ENCODE measurements around the gene CD80. TPM values are rescaled to one million over a fixed set of nuclear protein-coding genes. Genes with fewer than 3 reads are reported as not detected.

The CD80 gene
- total RNA-seq, 2 experiments from 2014 or later: 27.1 to 29.5 TPM

GRCh38 chr3:119507404-119507803 is 52.0 kb downstream of the CD80 start:
- H3K27me3 Mint-ChIP-seq: no peaks in the 10 kb centered on the region
- peak overlapping the region; percentile 87 for H3K27ac Mint-ChIP-seq
- no peaks in the 10 kb centered on the region for H3K9me3 Mint-ChIP-seq
- ChIA-PET CTCF (interaction anchor here (1.8 to 2.4 kb wide), 3 partner anchors 9 to 52 kb away, joined by 5 to 6 read pairs (median 5); partner anchors contain the start of genes CD80, TIMMDC1 and TMEM39A), POLR2A (interaction anchor here (1.3 to 3.1 kb wide), 7 partner anchors 8 to 50 kb away, joined by 4 to 46 read pairs (median 7); partner anchors contain the start of genes TIMMDC1 and TMEM39A)
- DNase-seq: no peak
- peaks cover 58% of the 10 kb centered on the region for H3K36me3 Mint-ChIP-seq (ENCODE audit: low read depth)
- peak overlapping the region; percentile 78 for H3K4me3 Mint-ChIP-seq
- H3K4me1 Mint-ChIP-seq: peaks cover 42% of the 10 kb centered on the region

GRCh38 chr3:119506631-119507030 is 52.8 kb downstream of the CD80 start:
- CTCF ChIA-PET: interaction anchor here (1.8 to 2.4 kb wide), 3 partner anchors 9 to 53 kb away, joined by 5 to 6 read pairs (median 5); partner anchors contain the start of genes CD80, TIMMDC1 and TMEM39A
- Mint-ChIP-seq H3K27me3 (no peaks in the 10 kb centered on the region), H3K27ac (peak overlapping the region; percentile 87), H3K36me3 (ENCODE audit: low read depth) (peaks cover 57% of the 10 kb centered on the region), H3K4me3 (peak overlapping the region; percentile 78), H3K4me1 (peaks cover 45% of the 10 kb centered on the region), H3K9me3 (no peaks in the 10 kb centered on the region)
- POLR2A ChIA-PET: interaction anchor here (0.7 to 3.1 kb wide), 5 partner anchors 8 to 313 kb away, joined by 3 to 46 read pairs (median 9); partner anchors contain the start of genes TIMMDC1 and TMEM39A
- no peak for DNase-seq

DNA sequence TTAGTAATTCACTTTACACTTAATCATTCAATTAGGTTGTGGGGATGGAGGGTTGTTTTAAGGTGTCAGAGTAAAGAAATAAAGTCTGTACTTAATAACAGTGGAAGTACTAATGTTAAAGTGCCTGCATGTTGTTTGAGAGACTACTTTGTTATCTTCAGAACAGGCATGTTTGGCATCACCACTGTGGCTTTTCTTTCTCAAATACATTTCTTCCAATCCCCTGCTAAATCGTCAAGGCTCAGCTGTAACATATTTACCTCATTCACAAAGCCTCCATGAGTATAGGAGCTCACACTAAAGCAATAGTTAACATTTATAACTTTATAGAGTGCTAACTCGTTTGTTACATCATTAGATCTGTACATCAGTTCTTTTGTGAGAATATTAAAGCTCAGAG is 58.5 kb downstream of the CD80 start:
- Mint-ChIP-seq H3K36me3 (ENCODE audit: low read depth) (peaks cover 26% of the 10 kb centered on the region), H3K27ac (peak overlapping the region; percentile 33), H3K4me3 (no peak overlapping the region), H3K4me1 (peaks cover 51% of the 10 kb centered on the region), H3K27me3 (no peaks in the 10 kb centered on the region), H3K9me3 (no peaks in the 10 kb centered on the region)
- no peak for DNase-seq
- ChIA-PET CTCF (interaction anchor here (1.3 to 2.0 kb wide), 2 partner anchors 180 to 260 kb away, joined by 4 read pairs; partner anchors contain the start of gene B4GALT4), POLR2A (interaction anchor here (1.4 to 9.6 kb wide), 3 partner anchors 35 to 59 kb away, joined by 3 to 235 read pairs (median 12); partner anchors contain the start of genes POGLUT1 and TMEM39A)

DNA sequence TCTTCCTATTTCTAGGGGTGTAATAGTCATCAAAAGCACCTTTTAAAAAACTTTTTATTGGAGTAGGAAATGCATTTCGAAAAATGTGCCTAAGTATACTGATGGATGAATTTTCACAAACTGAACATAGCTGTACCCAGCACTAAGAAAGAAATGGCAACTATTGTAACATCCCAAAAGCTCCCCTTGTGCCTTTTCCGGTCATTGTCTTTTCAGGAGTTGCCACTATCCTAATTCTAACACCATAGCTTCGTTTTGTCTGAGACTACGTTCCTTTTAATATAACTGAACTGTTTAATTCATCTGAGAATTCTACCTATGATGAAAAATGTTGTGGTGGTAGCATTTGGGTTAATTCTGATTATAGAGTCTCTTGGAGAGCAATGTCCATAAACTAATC is 59.1 kb downstream of the CD80 start:
- Mint-ChIP-seq H3K4me3 (peak overlapping the region; percentile 51), H3K36me3 (ENCODE audit: low read depth) (peaks cover 21% of the 10 kb centered on the region), H3K4me1 (peaks cover 49% of the 10 kb centered on the region), H3K27me3 (no peaks in the 10 kb centered on the region), H3K9me3 (no peaks in the 10 kb centered on the region), H3K27ac (peak overlapping the region; percentile 33)
- CTCF ChIA-PET: interaction anchor here (1.3 to 3.0 kb wide), 4 partner anchors 31 to 259 kb away, joined by 4 to 10 read pairs (median 6); partner anchors contain the start of genes B4GALT4 and POGLUT1
- no peak for DNase-seq
- POLR2A ChIA-PET: interaction anchor here (1.4 to 9.6 kb wide), 5 partner anchors 8 to 60 kb away, joined by 3 to 235 read pairs (median 32); partner anchors contain the start of genes CD80, POGLUT1 and TMEM39A

- H3K27me3 Mint-ChIP-seq: no peaks in the 10 kb centered on the region
- DNase-seq: peak; percentile 98
- peaks cover 45% of the 10 kb centered on the region for H3K4me1 Mint-ChIP-seq
- peak within 1 kb of the TSS; percentile 99 for H3K4me3 Mint-ChIP-seq
- H3K27ac Mint-ChIP-seq: peak within 1 kb of the TSS; percentile 96
- H3K36me3 Mint-ChIP-seq (ENCODE audit: low read depth): peaks cover 11% of the 10 kb centered on the region
- CTCF ChIA-PET: interaction anchor here (0.5 to 3.0 kb wide), 11 partner anchors 9 to 321 kb away, joined by 3 to 12 read pairs (median 6); partner anchors contain the start of genes B4GALT4, POGLUT1 and TMEM39A
- no peaks in the 10 kb centered on the region for H3K9me3 Mint-ChIP-seq
- POLR2A ChIA-PET: interaction anchor here (0.8 to 9.6 kb wide), 27 partner anchors 9 to 1099 kb away, joined by 3 to 235 read pairs (median 5); partner anchors contain the start of genes ADPRH, B4GALT4, CD80 and COX17
These were observed 61.0 kb downstream of the CD80 start, which contains the start of gene TIMMDC1 for GRCh38 chr3:119498186-119499011. Gene TIMMDC1 (plus strand): TSS chr3:119498547. CDS start chr3:119498734, 187 bp downstream.

DNA sequence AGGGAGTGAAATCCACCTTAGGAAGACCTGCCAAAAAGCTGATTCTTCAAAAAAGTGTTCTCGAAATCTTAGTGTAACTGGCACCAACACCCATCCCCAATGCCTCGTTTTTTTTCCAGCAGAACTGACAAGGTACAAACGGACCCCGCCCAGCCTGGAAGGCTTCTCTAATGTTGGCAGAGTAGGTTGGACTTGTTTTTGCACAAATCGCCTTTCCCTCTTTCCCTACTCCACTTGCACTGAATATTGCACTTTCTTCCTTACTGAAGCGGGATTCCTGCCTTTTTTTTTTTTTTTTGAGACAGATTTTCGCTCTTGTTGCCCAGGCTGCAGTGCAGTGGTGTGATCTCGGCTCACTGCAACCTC is 61.6 kb downstream of the CD80 start:
- peaks cover 45% of the 10 kb centered on the region for H3K4me1 Mint-ChIP-seq
- DNase-seq: no peak
- POLR2A ChIA-PET: interaction anchor here (0.8 to 9.6 kb wide), 24 partner anchors 9 to 1100 kb away, joined by 3 to 235 read pairs (median 5); partner anchors contain the start of genes B4GALT4, CD80, COX17 and GSK3B

GRCh38 chr3:119494597-119494996 is 64.8 kb downstream of the CD80 start:
- H3K36me3 Mint-ChIP-seq (ENCODE audit: low read depth): peaks cover 32% of the 10 kb centered on the region
- no peak overlapping the region for H3K4me3 Mint-ChIP-seq
- H3K9me3 Mint-ChIP-seq: no peaks in the 10 kb centered on the region
- H3K27me3 Mint-ChIP-seq: no peaks in the 10 kb centered on the region
- H3K4me1 Mint-ChIP-seq: peaks cover 25% of the 10 kb centered on the region
- CTCF ChIA-PET: interaction anchor here (0.7 to 1.2 kb wide), 4 partner anchors 25 to 613 kb away, joined by 3 to 5 read pairs (median 4); partner anchors contain the start of genes POGLUT1 and TMEM39A
- no peak for DNase-seq
- POLR2A ChIA-PET: interaction anchor here (1.0 to 9.6 kb wide), 2 partner anchors 13 to 29 kb away, joined by 4 to 235 read pairs; partner anchors contain the start of genes POGLUT1 and TMEM39A
- no peak overlapping the region for H3K27ac Mint-ChIP-seq

More for the DNA sequence above, 61.6 kb downstream of the CD80 start:
- Mint-ChIP-seq H3K36me3 (ENCODE audit: low read depth) (peaks cover 15% of the 10 kb centered on the region), H3K27me3 (no peaks in the 10 kb centered on the region), H3K9me3 (no peaks in the 10 kb centered on the region), H3K4me3 (peak overlapping the region; percentile 99), H3K27ac (peak overlapping the region; percentile 96)
- CTCF ChIA-PET: interaction anchor here (0.5 to 3.0 kb wide), 10 partner anchors 9 to 321 kb away, joined by 3 to 12 read pairs (median 6); partner anchors contain the start of genes POGLUT1 and TMEM39A

GRCh38 chr3:119492810-119493209 is 66.6 kb downstream of the CD80 start:
- ChIA-PET CTCF (no interaction called here), POLR2A (interaction anchor here (1.2 kb wide), 1 partner anchor 184 kb away, joined by 3 read pairs; no protein-coding TSS in a partner anchor)
- H3K27ac Mint-ChIP-seq: peak overlapping the region; percentile 8
- no peaks in the 10 kb centered on the region for H3K9me3 Mint-ChIP-seq
- peaks cover 30% of the 10 kb centered on the region for H3K36me3 Mint-ChIP-seq (ENCODE audit: low read depth)
- H3K27me3 Mint-ChIP-seq: no peaks in the 10 kb centered on the region
- DNase-seq: no peak
- peaks cover 16% of the 10 kb centered on the region for H3K4me1 Mint-ChIP-seq
- H3K4me3 Mint-ChIP-seq: no peak overlapping the region

DNA sequence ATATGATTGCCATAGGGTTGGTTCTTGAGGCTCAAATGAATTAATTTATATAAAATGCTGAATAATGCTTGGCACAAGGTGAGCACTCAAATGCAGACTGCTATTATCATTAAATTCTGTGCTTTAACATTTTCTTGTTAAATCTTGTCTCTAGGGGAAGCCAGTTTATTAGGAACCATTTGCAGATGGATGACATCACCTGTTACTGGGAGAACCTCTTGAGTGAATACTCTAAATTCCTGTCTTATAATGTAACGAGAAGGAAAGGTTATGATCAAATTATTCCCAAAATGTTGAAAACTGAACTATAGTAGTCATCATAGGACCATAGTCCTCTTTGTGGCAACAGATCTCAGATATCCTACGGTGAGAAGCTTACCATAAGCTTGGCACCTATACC is 67.3 kb downstream of the CD80 start:
- Mint-ChIP-seq H3K4me1 (peaks cover 9% of the 10 kb centered on the region), H3K27me3 (no peaks in the 10 kb centered on the region), H3K9me3 (no peaks in the 10 kb centered on the region), H3K27ac (no peak overlapping the region), H3K4me3 (no peak overlapping the region), H3K36me3 (ENCODE audit: low read depth) (peaks cover 30% of the 10 kb centered on the region)
- DNase-seq: no peak
- POLR2A ChIA-PET: interaction anchor here (1.2 kb wide), 1 partner anchor 184 kb away, joined by 3 read pairs; no protein-coding TSS in a partner anchor
- CTCF ChIA-PET: no interaction called here

GRCh38 chr3:119490153-119490552 is 69.3 kb downstream of the CD80 start:
- DNase-seq: no peak
- Mint-ChIP-seq H3K36me3 (ENCODE audit: low read depth) (peaks cover 48% of the 10 kb centered on the region), H3K27me3 (no peaks in the 10 kb centered on the region), H3K27ac (no peak overlapping the region), H3K9me3 (no peaks in the 10 kb centered on the region), H3K4me1 (peaks cover 3% of the 10 kb centered on the region), H3K4me3 (no peak overlapping the region)
- CTCF ChIA-PET: no interaction called here
- POLR2A ChIA-PET: interaction anchor here (1.5 to 2.9 kb wide), 3 partner anchors 9 to 27 kb away, joined by 5 to 22 read pairs (median 9); partner anchors contain the start of genes TIMMDC1 and TMEM39A

DNA sequence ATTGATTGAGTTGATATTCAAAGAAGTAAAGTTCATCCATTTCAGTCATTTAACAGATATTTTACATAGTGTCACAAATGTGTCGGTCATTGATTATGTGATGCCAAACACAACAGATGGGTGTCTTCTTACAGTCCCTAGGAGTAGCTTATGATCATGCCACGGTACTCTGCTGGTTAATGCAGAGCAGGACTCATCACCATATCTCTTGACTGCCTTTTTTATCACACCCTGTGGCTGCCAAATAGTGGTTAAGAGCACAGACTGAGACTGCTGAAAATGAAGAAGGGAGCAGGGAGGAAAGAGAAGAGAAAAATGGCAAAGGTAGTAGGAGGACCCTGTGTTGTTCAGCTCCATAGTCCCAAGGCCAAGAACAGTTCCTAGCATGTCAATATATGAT is 73.9 kb downstream of the CD80 start:
- Mint-ChIP-seq H3K27ac (no peak overlapping the region), H3K36me3 (ENCODE audit: low read depth) (peaks cover 40% of the 10 kb centered on the region), H3K4me1 (peaks cover 5% of the 10 kb centered on the region), H3K4me3 (no peak overlapping the region), H3K27me3 (no peaks in the 10 kb centered on the region), H3K9me3 (no peaks in the 10 kb centered on the region)
- DNase-seq: no peak
- POLR2A ChIA-PET: interaction anchor here (1.2 kb wide), 1 partner anchor 16 kb away, joined by 4 read pairs; no protein-coding TSS in a partner anchor
- CTCF ChIA-PET: no interaction called here

GRCh38 chr3:119483101-119483500 is 76.3 kb downstream of the CD80 start:
- no peak overlapping the region for H3K4me3 Mint-ChIP-seq
- H3K4me1 Mint-ChIP-seq: peaks cover 2% of the 10 kb centered on the region
- no peak overlapping the region for H3K27ac Mint-ChIP-seq
- no peaks in the 10 kb centered on the region for H3K9me3 Mint-ChIP-seq
- DNase-seq: no peak
- H3K36me3 Mint-ChIP-seq (ENCODE audit: low read depth): peaks cover 43% of the 10 kb centered on the region
- POLR2A ChIA-PET: no interaction called here
- no peaks in the 10 kb centered on the region for H3K27me3 Mint-ChIP-seq
- CTCF ChIA-PET: no interaction called here
